SW480 (cell line): ENCODE measurements around the gene TRIM39.

Experiments
- DNase-seq: peaks from one replicate; pipeline ENCODE4 v3.0.0-alpha.2; 2016; ENCODE audit warnings: low spot score

The TRIM39 gene

GRCh38 chr6:30327232-30327746, 562 bp downstream of the TRIM39 start:
- no peak for DNase-seq

- DNase-seq: no peak
Observed at GRCh38 chr6:30328397-30328796, 1.7 kb downstream of the TRIM39 start.

- DNase-seq: no peak
Observed at GRCh38 chr6:30329331-30329730, 2.6 kb downstream of the TRIM39 start.

GRCh38 chr6:30331981-30332380, 5.3 kb downstream of the TRIM39 start:
- DNase-seq: no peak

DNA sequence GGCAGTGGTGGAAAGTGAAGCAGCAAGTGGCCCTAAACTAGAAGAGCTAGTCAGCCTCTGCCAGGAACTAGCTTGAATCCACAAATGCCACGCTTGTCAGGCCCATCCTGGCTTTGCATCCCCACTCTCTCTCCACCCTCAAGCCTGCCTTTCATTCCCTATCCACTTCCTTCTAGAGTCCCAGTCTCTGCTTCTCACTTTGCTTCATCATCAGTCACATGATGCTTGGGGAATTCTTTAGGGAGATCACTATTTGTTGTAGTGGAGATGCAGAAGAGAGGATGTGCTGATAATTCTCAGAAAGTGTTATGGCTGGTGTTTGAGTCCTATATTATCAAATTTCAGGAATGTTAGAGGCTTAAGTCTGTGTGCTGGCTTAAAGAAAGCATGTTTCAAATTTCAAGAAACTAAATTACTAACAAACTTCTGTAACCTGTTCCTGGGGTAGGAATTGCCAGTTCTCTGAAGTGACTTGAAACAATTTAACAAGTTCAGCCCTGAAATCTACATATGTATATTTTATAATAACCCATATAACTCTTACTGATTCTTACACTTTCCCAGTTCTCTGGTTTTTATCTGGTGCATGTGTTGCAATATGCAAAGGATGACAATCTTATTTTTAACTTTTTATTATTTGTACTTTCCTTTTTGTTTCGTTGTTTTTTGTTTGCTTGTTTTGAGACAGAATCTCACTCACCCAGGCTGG, 7.5 kb downstream of the TRIM39 start:
- no peak for DNase-seq

DNA sequence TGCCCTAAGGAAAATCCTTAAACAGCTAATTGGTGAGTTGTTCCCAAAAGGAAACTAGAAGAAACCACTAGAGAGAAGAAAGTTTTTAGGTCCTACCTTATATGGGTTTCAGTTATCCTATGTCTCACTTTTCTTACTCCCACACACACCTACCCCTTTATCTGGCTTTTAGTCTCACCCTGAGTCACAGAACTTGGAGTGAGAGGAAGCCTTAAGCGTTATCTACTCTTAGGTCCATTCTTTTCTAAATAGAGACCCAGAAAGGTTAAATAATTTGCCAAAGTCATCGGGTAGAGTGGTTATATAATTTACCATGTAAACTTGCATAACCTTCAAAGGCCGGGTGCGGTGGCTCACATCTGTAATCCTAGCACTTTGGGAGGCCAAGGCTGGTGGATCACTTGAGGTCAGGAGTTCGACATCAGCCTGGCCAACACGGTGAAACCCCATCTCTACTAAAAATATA, 13.9 kb downstream of the TRIM39 start:
- no peak for DNase-seq

GRCh38 chr6:30341218-30341617, 14.5 kb downstream of the TRIM39 start:
- no peak for DNase-seq

DNA sequence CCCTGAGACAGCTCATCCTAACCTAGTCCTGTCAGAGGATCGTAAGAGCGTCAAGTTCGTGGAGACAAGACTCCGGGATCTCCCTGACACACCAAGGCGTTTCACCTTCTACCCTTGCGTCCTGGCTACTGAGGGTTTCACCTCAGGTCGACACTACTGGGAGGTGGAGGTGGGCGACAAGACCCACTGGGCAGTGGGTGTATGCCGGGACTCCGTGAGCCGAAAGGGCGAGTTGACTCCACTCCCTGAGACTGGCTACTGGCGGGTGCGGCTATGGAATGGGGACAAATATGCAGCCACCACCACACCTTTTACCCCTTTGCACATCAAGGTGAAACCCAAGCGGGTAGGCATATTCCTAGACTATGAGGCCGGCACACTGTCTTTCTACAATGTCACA, 15.0 kb downstream of the TRIM39 start:
- no peak for DNase-seq

GRCh38 chr6:30344191-30344867, 17.6 kb downstream of the TRIM39 start:
- DNase-seq: peak; percentile 13

- DNase-seq: peak; percentile 71
Observed at GRCh38 chr6:30344868-30345671, 18.3 kb downstream of the TRIM39 start, which contains the start of gene RPP21. RPP21 (plus strand) TSS chr6:30345156; CDS start chr6:30345172, 16 bp downstream.

DNA sequence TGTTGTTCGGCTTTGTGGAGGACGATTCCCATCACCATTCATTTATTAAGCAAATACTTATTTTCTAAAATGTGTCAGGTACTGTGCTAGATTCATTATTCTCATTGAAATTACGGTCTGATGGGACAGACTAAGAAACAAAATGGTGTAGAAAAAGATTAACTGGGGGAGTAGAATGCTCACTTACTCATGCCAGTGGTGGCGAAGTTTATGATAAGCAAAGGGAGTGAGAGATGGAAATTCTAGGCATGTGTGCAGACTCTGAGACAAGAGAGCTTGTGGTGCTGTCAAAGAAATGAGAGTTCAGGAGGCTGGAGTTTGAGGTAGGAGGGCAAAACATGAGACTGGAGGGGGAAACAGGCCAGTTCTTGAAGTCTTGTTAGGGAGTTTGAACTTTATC, 19.1 kb downstream of the TRIM39 start:
- no peak for DNase-seq

- no peak for DNase-seq
Observed at GRCh38 chr6:30348957-30349356, 22.2 kb downstream of the TRIM39 start.

DNA sequence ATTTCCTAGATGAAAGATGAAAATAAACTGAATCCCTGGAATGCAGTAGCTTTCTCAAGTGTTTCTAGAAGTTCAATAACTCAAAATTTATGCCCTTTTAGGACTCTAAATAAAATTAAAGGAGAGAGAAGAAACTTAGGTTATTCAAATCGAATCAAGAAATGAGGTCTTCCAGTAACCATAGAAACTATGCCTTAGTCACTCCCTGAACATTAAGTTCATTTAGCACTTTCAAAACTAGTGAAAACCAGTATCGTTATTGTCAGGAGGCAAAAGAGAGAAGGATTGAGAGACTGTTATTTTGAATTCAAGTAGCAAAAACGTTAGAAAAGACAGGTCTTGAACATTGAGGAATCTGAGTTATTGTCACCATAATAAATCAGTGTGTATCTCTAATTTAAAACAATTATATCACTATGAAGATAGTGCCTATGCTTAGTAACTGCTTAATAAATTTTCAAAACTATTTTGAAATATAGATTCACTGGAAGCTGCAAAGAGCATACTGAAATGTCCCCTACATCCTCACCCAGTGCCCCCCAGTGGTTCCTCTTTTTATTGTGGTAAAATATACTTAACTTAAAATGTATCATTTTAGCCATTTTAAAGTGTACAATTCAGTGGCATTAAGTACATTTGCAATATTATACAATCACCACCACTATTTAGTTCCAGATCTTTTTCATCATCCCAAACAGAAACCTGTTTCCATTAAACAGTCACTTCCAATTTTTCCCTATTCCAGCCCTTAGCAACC, 22.9 kb downstream of the TRIM39 start:
- no peak for DNase-seq

DNA sequence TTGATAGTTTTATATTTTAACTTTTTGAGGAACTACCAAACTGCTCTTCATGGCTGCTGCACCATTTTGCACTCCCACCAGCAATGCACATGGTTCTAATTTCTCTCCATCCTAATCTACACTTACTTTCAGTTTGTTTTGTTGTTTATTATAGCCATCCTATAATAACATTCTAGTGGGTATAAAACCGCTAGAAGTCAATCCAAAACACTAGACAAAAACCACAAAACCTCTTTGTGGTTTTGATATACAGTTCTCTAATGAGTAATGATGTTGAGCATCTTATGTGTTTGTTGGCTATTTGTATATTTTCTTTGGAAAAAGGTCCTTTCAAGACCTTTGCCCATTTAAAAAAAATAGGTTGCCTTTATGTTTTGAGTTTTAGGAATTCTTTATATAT, 23.8 kb downstream of the TRIM39 start:
- DNase-seq: no peak

GRCh38 chr6:30352550-30352949, 25.8 kb downstream of the TRIM39 start:
- DNase-seq: no peak

- DNase-seq: no peak
Observed at GRCh38 chr6:30355281-30355680, 28.6 kb downstream of the TRIM39 start.

GRCh38 chr6:30356536-30356935, 29.8 kb downstream of the TRIM39 start:
- DNase-seq: no peak

GRCh38 chr6:30357678-30358540, 31.2 kb downstream of the TRIM39 start:
- peak; percentile 33 for DNase-seq

- no peak for DNase-seq
Observed at GRCh38 chr6:30359276-30359675, 32.5 kb downstream of the TRIM39 start.

DNA sequence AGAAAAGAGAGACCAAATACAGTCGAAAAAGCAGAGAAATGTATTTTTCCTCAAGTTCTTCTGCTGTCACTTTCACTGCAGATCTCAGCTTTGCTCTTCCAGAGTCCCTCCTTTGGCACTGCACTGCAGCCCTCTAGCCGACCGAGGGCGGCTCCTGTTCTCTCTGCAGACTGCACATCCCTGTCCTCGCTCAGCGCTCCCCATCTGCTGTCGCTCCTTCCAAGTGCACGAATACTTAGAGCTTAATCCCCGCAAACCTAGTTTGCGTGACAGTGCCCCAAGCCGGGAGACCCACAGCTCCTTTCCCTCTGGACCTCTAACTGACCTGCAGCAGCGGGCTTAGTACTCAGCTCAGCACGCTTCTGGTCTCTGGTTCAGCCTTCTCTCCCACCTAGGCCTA, 33.4 kb downstream of the TRIM39 start:
- no peak for DNase-seq

GRCh38 chr6:30361661-30362060, 34.9 kb downstream of the TRIM39 start:
- no peak for DNase-seq
